ENCODE results near the gene MITF.

MITF gene

GRCh38 chr3:69963643-69964042 is 224.4 kb downstream of the MITF start:
- no peak for DNase-seq (ENCODE audit: low read depth)
- no peak for TF ChIP-seq CTCF (IDR thresholded peaks at IDR 0.05; ENCODE audit: control insufficient read depth, insufficient read depth, low read depth, low read length, missing control alignments)
- H3K4me3 ChIP-seq (ENCODE audit: control insufficient read depth, low read depth, low read length): no peak overlapping the region

- TF ChIP-seq CTCF (IDR thresholded peaks at IDR 0.05; ENCODE audit: control insufficient read depth, insufficient read depth, low read depth, low read length, missing control alignments): no peak
- no peak overlapping the region for H3K4me3 ChIP-seq (ENCODE audit: control insufficient read depth, low read depth, low read length)
- no peak for DNase-seq (ENCODE audit: low read depth)
Measured at GRCh38 chr3:69967156-69967555, 227.9 kb downstream of the MITF start.

- no peak overlapping the region for H3K4me3 ChIP-seq (ENCODE audit: control insufficient read depth, low read depth, low read length)
- DNase-seq (ENCODE audit: low read depth): no peak
- TF ChIP-seq CTCF (IDR thresholded peaks at IDR 0.05; ENCODE audit: control insufficient read depth, insufficient read depth, low read depth, low read length, missing control alignments): no peak
Measured at GRCh38 chr3:69970827-69971226, 231.6 kb downstream of the MITF start.

- no peak for TF ChIP-seq CTCF (IDR thresholded peaks at IDR 0.05; ENCODE audit: control insufficient read depth, insufficient read depth, low read depth, low read length, missing control alignments)
- H3K4me3 ChIP-seq (ENCODE audit: control insufficient read depth, low read depth, low read length): no peak overlapping the region
- DNase-seq (ENCODE audit: low read depth): no peak
Measured at GRCh38 chr3:69972672-69973071, 233.4 kb downstream of the MITF start.

GRCh38 chr3:69976021-69976420 is 236.8 kb downstream of the MITF start:
- no peak for TF ChIP-seq CTCF (IDR thresholded peaks at IDR 0.05; ENCODE audit: control insufficient read depth, insufficient read depth, low read depth, low read length, missing control alignments)
- no peak for DNase-seq (ENCODE audit: low read depth)
- no peak overlapping the region for H3K4me3 ChIP-seq (ENCODE audit: control insufficient read depth, low read depth, low read length)

GRCh38 chr3:69983546-69984265 is 244.4 kb downstream of the MITF start:
- no peak overlapping the region for H3K4me3 ChIP-seq (ENCODE audit: control insufficient read depth, low read depth, low read length)
- TF ChIP-seq CTCF (IDR thresholded peaks at IDR 0.05; ENCODE audit: control insufficient read depth, insufficient read depth, low read depth, low read length, missing control alignments): no peak
- no peak for DNase-seq (ENCODE audit: low read depth)
